Stimulated activated CD8-positive, alpha-beta memory T cell treated with anti-CD3 and anti-CD28 coated beads, Interleukin-2, amount 100 ng/mL, for 48 hours (primary cell): ENCODE results near the gene PYDC1.
A peak's percentile ranks its signal among the peaks of the same experiment; 100 is the strongest.
"Not testable (repeated sequence)": the region's sequence is repeated elsewhere in the genome, so short reads cannot be mapped to it uniquely, and the experiment has no call there.

ENCODE experiments used
- DNase-seq, 2 donors: peaks; one replicate each; pipeline ENCODE4 v3.0.0-alpha.2; 2020; ENCODE audit warnings: low read depth in 2 of 2

PYDC1 gene

DNA sequence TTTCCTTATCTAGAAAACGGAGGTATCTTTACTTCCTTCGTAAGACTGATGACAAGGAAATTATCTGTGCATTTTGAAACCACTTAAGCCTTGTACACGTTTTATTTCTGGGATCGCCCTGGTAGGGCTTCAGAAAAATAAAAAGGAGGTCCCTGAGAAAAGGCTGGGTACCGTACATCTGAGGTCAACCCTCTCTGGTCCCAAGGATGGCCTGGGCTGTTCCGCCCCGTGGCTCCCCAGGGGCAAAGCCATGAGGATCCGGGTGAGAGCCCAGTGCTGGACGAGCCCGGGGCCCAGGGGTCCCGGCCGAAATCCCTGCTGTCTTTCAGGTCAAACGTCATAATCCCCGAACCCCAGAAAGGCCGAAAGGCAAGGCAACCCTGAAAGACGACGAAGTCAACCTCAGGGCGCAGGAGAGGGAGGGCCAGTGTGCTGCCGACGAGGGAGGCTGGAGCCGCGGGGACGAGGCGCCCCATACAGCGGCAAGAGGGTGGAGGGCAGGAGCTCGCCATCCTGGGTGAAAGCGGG lies 37.7 kb downstream of the PYDC1 start:
- no peak for DNase-seq

DNA sequence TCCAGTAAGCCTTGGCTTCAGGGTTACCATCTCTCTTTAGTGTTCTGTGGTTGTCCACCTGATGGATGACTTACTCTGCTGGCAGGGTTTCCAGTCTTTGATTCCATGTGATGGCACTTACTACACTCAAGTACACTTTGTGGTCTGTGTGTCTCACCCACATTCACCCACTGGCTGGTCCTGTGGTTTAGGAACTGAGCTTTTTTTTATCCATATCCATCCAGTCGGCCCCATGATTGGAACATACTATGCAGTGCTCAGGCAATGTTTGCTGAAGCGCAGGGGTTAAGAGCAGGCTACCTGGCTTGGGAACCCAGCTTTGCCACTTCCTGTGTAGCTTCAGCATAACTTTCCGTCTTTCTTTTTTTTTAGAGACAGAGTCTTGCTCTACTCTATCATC lies 39.8 kb downstream of the PYDC1 start:
- peak in 1 of 2 donors; percentile 25 for DNase-seq

DNA sequence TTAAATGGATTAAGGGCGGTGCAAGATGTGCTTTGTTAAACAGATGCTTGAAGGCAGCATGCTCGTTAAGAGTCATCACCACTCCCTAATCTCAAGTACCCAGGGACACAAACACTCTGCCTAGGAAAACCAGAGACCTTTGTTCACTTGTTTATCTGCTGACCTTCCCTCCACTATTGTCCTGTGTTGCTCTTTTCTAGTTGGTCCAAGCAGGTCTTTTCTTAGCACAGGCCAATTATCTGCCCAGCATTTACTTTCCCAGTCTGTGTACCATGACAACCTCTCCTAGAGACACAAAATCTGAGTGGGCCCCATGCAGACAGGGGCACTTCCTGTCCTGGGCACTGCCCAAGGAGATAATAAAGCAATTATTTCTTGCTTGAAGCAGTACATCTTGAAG lies 46.9 kb downstream of the PYDC1 start:
- DNase-seq: not testable (repeated sequence)

GRCh38 chr16:31168848-31169247 lies 48.1 kb downstream of the PYDC1 start:
- no peak for DNase-seq

GRCh38 chr16:31167315-31167714 lies 49.6 kb downstream of the PYDC1 start:
- DNase-seq: no peak
